MCF 10A (cell line): ENCODE data around the gene TCF4. TPM values are rescaled to one million over a fixed set of nuclear protein-coding genes. Genes with fewer than 3 reads are reported as not detected.
A peak's percentile ranks its signal among the peaks of the same experiment; 100 is the strongest.

Experiments
- BruUV-seq: library from RNA; stranded (reverse); fragments of 400-500 nt; replicated peaks from 2 replicates; lab custom pipeline; 2021; lab: Mats Ljungman, UMichigan
- CTCF ChIA-PET: fragments of 300-600 bp; sonication (Branson Sonifier 250); formaldehyde crosslinking; extraction: SDS; loops from one replicate; lab custom pipeline; 2021; ENCODE audit warnings: antibody characterized with exemption, inconsistent platforms; lab: Yijun Ruan, JAX
- POLR2A ChIA-PET: fragments of 300-600, 350-650 bp; sonication (Branson Sonifier 250); formaldehyde crosslinking; extraction: SDS; loops from one replicate; lab custom pipeline; 2020; ENCODE audit warnings: antibody characterized with exemption, inconsistent platforms; lab: Yijun Ruan, JAX
- DNase-seq: peaks from one replicate; pipeline ENCODE4 v3.0.0-alpha.2; 2018; ENCODE audit not compliant: unreplicated experiment
- H3K27ac Mint-ChIP-seq: one replicate; pipeline ENCODE4 v1.8.0; 2022; ENCODE audit warnings: mild to moderate bottlenecking, low read depth, mixed read lengths; ENCODE audit not compliant: unreplicated experiment
- H3K27me3 Mint-ChIP-seq: one replicate; pipeline ENCODE4 v1.8.0; 2022; ENCODE audit warnings: mixed read lengths; ENCODE audit not compliant: insufficient read depth, unreplicated experiment
- H3K36me3 Mint-ChIP-seq: one replicate; pipeline ENCODE4 v1.8.0; 2022; ENCODE audit warnings: mild to moderate bottlenecking, moderate library complexity, mixed read lengths; ENCODE audit not compliant: insufficient read depth, unreplicated experiment
- H3K4me1 Mint-ChIP-seq: one replicate; pipeline ENCODE4 v1.8.0; 2022; ENCODE audit warnings: mixed read lengths; ENCODE audit not compliant: insufficient read depth, unreplicated experiment
- H3K4me3 Mint-ChIP-seq: one replicate; pipeline ENCODE4 v1.8.0; 2022; ENCODE audit warnings: mild to moderate bottlenecking, moderate library complexity, mixed read lengths; ENCODE audit not compliant: unreplicated experiment
- H3K9me3 Mint-ChIP-seq: one replicate; pipeline ENCODE4 v1.8.0; 2022; ENCODE audit warnings: mixed read lengths; ENCODE audit not compliant: unreplicated experiment
- CTCF ChIP-seq: fragments of 200-600 bp; IDR thresholded peaks from one replicate; pipeline ENCODE4 v1.8.0; 2022; ENCODE audit warnings: antibody characterized with exemption, mild to moderate bottlenecking; ENCODE audit not compliant: unreplicated experiment
- intact Hi-C: fragments of 100-400 bp; cut with micrococcal nuclease; formaldehyde crosslinking; loops from 2 replicates; pipeline ENCODE4 v1.14.1; 2022
- total RNA-seq: library from RNA; stranded (reverse); gene quantifications from 2 replicates; pipeline ENCODE4 v1.2.3, GENCODE V29; 2022

The TCF4 gene
- total RNA-seq, 1 experiment from 2014 or later, result 6.2 TPM

- no peaks in the 10 kb centered on the region for H3K36me3 Mint-ChIP-seq
- no peaks in the 10 kb centered on the region for H3K4me1 Mint-ChIP-seq
- no peak for DNase-seq
- CTCF ChIA-PET, result interaction anchor here (0.7 kb wide), 1 partner anchor 343 kb away, joined by 3 read pairs; no protein-coding TSS in a partner anchor
- H3K27ac Mint-ChIP-seq, result no peak overlapping the region
- no TSS peak for BruUV-seq
- POLR2A ChIA-PET, result no interaction called here
- H3K27me3 Mint-ChIP-seq, result no peaks in the 10 kb centered on the region
- no peak for TF ChIP-seq CTCF
- H3K9me3 Mint-ChIP-seq, result peaks cover 9% of the 10 kb centered on the region
- no peak overlapping the region for H3K4me3 Mint-ChIP-seq
- intact Hi-C loops, result no loop called here
Observed at GRCh38 chr18:55385770-55386169, 202.2 kb downstream of the TCF4 start.

GRCh38 chr18:55384551-55385275, 203.3 kb downstream of the TCF4 start:
- peak; percentile 45 for TF ChIP-seq CTCF
- intact Hi-C loops, result no loop called here
- ChIA-PET CTCF (interaction anchor here (0.6 to 1.3 kb wide), 8 partner anchors 9 to 1192 kb away, joined by 3 to 5 read pairs (median 3); no protein-coding TSS in a partner anchor), POLR2A (no interaction called here)
- Mint-ChIP-seq H3K4me1 (no peaks in the 10 kb centered on the region), H3K36me3 (no peaks in the 10 kb centered on the region), H3K4me3 (no peak overlapping the region), H3K27me3 (no peaks in the 10 kb centered on the region), H3K9me3 (peaks cover 9% of the 10 kb centered on the region), H3K27ac (no peak overlapping the region)
- BruUV-seq, result no TSS peak
- peak; percentile 62 for DNase-seq

DNA sequence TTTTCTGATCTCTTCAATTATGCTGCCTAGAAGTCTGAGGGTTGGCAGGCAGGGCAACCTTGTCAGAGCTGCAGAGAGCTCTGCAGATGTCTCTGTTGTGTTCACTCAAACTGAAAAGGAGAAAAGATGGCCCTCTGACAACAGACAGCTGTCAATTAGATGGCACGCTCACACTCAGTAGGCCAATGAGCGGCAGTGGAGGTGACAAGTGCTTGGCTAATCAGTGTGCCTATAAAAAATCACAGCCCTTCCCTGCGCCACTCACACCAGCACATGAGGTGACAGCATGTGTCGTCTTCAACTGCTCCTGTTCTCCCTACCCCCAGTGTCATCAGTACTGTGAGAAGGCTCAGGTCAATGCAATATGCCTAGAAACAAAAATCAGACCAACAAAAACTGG, 203.9 kb downstream of the TCF4 start:
- H3K9me3 Mint-ChIP-seq, result peaks cover 9% of the 10 kb centered on the region
- H3K4me3 Mint-ChIP-seq, result no peak overlapping the region
- DNase-seq, result no peak
- no peak for TF ChIP-seq CTCF
- intact Hi-C loops, result no loop called here
- H3K27me3 Mint-ChIP-seq, result no peaks in the 10 kb centered on the region
- BruUV-seq, result no TSS peak
- CTCF ChIA-PET, result interaction anchor here (0.8 to 1.3 kb wide), 8 partner anchors 9 to 1192 kb away, joined by 3 to 5 read pairs (median 4); no protein-coding TSS in a partner anchor
- H3K4me1 Mint-ChIP-seq, result no peaks in the 10 kb centered on the region
- no peak overlapping the region for H3K27ac Mint-ChIP-seq
- no peaks in the 10 kb centered on the region for H3K36me3 Mint-ChIP-seq
- POLR2A ChIA-PET, result no interaction called here

DNA sequence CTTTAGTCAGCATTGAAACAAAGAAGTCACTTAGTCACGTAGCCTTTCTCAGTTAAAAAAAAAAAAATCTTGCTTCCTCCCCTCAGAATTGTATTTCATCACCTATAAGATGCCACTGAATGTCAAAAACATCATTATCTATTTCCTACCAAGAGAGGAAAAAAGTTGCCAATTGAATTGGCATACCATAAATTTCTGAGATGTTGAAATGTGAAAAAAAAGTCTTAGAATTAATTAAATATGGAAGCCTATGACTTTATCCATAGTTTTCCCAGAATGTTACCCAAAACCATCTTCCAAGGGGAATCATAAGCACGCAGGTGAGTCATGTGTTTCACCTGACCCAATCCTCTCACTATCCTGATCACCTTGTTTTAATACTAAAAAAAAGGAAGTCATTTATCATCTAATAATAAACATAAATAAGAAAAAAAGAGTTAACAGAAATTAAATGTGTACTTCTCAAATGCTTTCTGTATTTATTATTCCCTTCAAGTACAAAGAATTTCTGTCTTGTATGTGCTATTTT, 205.7 kb downstream of the TCF4 start:
- DNase-seq, result no peak
- CTCF ChIA-PET, result interaction anchor here (0.7 kb wide), 2 partner anchors 381 to 432 kb away, joined by 3 read pairs; no protein-coding TSS in a partner anchor
- Mint-ChIP-seq H3K4me3 (no peak overlapping the region), H3K36me3 (no peaks in the 10 kb centered on the region), H3K27ac (no peak overlapping the region), H3K9me3 (peaks cover 9% of the 10 kb centered on the region), H3K27me3 (no peaks in the 10 kb centered on the region), H3K4me1 (no peaks in the 10 kb centered on the region)
- intact Hi-C loops, result no loop called here
- no TSS peak for BruUV-seq
- TF ChIP-seq CTCF, result no peak
- POLR2A ChIA-PET, result no interaction called here
